ENCODE measurements around the gene KRR1. TPM values are rescaled to one million over a fixed set of nuclear protein-coding genes. Genes with fewer than 3 reads are reported as not detected.

The KRR1 gene
- total RNA-seq, 1 donor from 2014 or later, result 53.2 TPM

GRCh38 chr12:75508159-75508558 lies 3.2 kb downstream of the KRR1 start:
- Mint-ChIP-seq H3K27me3 (ENCODE audit: unreplicated experiment) (peaks cover 8% of the 10 kb centered on the region), H3K27ac (ENCODE audit: unreplicated experiment) (no peak overlapping the region), H3K4me3 (ENCODE audit: unreplicated experiment) (no peak overlapping the region), H3K36me3 (ENCODE audit: low read depth, unreplicated experiment) (no peaks in the 10 kb centered on the region), H3K9me3 (ENCODE audit: unreplicated experiment) (no peaks in the 10 kb centered on the region), H3K4me1 (ENCODE audit: unreplicated experiment) (peaks cover 18% of the 10 kb centered on the region)
- no peak for DNase-seq (ENCODE audit: low spot score)
- TF ChIP-seq CTCF (IDR thresholded peaks at IDR 0.05; ENCODE audit: unreplicated experiment), result no peak

DNA sequence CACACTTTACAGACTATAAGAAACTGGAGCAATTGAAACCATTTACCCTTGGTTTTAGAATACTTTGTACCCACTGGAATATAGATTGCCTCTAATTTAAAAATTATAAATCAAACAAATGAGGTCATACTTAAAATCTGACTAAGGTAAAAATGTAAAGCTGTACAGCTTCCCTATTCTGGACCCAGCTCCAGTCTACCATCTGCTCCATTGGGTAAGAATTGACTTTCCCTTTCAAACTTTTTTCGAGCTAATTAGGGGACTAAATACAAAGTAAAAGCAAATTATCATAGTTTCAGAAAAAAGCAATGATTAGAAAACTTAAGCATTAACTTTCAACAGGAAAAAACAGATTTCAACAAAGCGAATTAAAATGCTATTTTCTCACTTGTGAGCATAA lies 4.3 kb downstream of the KRR1 start:
- TF ChIP-seq CTCF (IDR thresholded peaks at IDR 0.05; ENCODE audit: unreplicated experiment), result no peak
- no peak overlapping the region for H3K27ac Mint-ChIP-seq (ENCODE audit: unreplicated experiment)
- H3K36me3 Mint-ChIP-seq (ENCODE audit: low read depth, unreplicated experiment), result no peaks in the 10 kb centered on the region
- no peaks in the 10 kb centered on the region for H3K9me3 Mint-ChIP-seq (ENCODE audit: unreplicated experiment)
- DNase-seq (ENCODE audit: low spot score), result no peak
- H3K4me3 Mint-ChIP-seq (ENCODE audit: unreplicated experiment), result no peak overlapping the region
- peaks cover 18% of the 10 kb centered on the region for H3K4me1 Mint-ChIP-seq (ENCODE audit: unreplicated experiment)
- peaks cover 8% of the 10 kb centered on the region for H3K27me3 Mint-ChIP-seq (ENCODE audit: unreplicated experiment)

DNA sequence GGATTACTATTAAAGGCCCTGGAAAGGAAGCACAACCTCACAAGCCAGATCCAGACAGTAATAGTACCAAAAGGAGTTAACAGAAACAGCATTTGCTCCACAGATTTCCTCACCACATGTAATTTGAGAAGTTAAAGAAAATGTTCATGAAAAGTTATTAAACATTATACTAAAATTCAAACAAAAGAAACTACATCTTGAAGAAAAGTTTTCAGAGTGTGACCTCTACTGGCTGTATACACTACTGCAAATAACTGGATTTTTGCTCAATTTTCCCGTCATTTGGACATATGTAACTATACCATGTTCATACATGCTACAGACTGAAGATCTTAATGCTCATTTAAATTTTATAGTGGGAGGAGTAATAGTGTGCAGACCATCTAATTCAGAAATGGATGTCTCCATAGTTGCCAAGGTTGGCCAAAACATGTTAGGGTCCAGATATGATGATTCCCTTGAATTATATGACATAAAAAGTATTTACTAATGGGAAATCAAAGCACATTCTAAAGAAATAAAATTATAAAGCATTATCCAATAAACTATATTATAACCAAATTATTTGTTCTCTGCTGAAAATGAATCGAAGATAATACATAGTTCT lies 5.6 kb downstream of the KRR1 start:
- Mint-ChIP-seq H3K27ac (ENCODE audit: unreplicated experiment) (peak overlapping the region; percentile 2), H3K27me3 (ENCODE audit: unreplicated experiment) (peaks cover 6% of the 10 kb centered on the region), H3K4me3 (ENCODE audit: unreplicated experiment) (no peak overlapping the region), H3K36me3 (ENCODE audit: low read depth, unreplicated experiment) (peaks cover 4% of the 10 kb centered on the region), H3K4me1 (ENCODE audit: unreplicated experiment) (peaks cover 11% of the 10 kb centered on the region), H3K9me3 (ENCODE audit: unreplicated experiment) (no peaks in the 10 kb centered on the region)
- no peak for DNase-seq (ENCODE audit: low spot score)
- TF ChIP-seq CTCF (IDR thresholded peaks at IDR 0.05; ENCODE audit: unreplicated experiment), result peak; percentile 74

DNA sequence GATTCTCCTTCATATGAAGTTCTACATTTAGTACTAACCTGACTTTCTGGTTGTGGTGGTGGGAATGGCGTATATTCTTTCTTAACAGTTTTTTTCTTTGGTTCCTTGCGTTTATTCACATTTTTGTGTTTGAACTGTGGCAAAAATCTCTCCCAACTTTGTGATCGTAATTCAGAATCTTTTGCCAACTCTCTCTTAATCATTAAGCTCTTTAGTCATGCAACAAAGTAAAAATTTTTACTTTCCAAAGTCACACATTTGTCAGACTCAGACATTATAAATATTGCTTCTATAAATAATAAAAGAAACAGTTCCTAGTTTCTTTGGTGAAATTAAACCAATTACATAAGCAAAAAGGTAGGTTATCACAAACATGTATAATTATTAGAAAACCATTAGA lies 7.5 kb downstream of the KRR1 start:
- Mint-ChIP-seq H3K27ac (ENCODE audit: unreplicated experiment) (no peak overlapping the region), H3K36me3 (ENCODE audit: low read depth, unreplicated experiment) (peaks cover 4% of the 10 kb centered on the region), H3K4me1 (ENCODE audit: unreplicated experiment) (no peaks in the 10 kb centered on the region), H3K4me3 (ENCODE audit: unreplicated experiment) (no peak overlapping the region), H3K27me3 (ENCODE audit: unreplicated experiment) (no peaks in the 10 kb centered on the region), H3K9me3 (ENCODE audit: unreplicated experiment) (no peaks in the 10 kb centered on the region)
- TF ChIP-seq CTCF (IDR thresholded peaks at IDR 0.05; ENCODE audit: unreplicated experiment), result no peak
- no peak for DNase-seq (ENCODE audit: low spot score)

- H3K36me3 Mint-ChIP-seq (ENCODE audit: low read depth, unreplicated experiment), result peaks cover 4% of the 10 kb centered on the region
- no peak for TF ChIP-seq CTCF (IDR thresholded peaks at IDR 0.05; ENCODE audit: unreplicated experiment)
- no peak overlapping the region for H3K4me3 Mint-ChIP-seq (ENCODE audit: unreplicated experiment)
- no peak for DNase-seq (ENCODE audit: low spot score)
- H3K4me1 Mint-ChIP-seq (ENCODE audit: unreplicated experiment), result no peaks in the 10 kb centered on the region
- H3K27ac Mint-ChIP-seq (ENCODE audit: unreplicated experiment), result no peak overlapping the region
- no peaks in the 10 kb centered on the region for H3K27me3 Mint-ChIP-seq (ENCODE audit: unreplicated experiment)
- H3K9me3 Mint-ChIP-seq (ENCODE audit: unreplicated experiment), result no peaks in the 10 kb centered on the region
Observed at GRCh38 chr12:75503459-75503858, 8.0 kb downstream of the KRR1 start.

Measured in endothelial cell (in vitro differentiated cells).